GM19463 (cell line): ENCODE data around the gene VSIG2.

ENCODE experiments used
- ATAC-seq: cut with Tn5 transposase; IDR thresholded peaks from one replicate; pipeline ENCODE4 v1.9.1; 2021; ENCODE audit warnings: mild to moderate bottlenecking, moderate library complexity; ENCODE audit not compliant: unreplicated experiment

VSIG2 gene

GRCh38 chr11:124749912-124750311 lies 2.1 kb downstream of the VSIG2 start:
- ATAC-seq, result no peak

- ATAC-seq, result no peak
These were observed 3.3 kb downstream of the VSIG2 start for GRCh38 chr11:124748481-124749343.

DNA sequence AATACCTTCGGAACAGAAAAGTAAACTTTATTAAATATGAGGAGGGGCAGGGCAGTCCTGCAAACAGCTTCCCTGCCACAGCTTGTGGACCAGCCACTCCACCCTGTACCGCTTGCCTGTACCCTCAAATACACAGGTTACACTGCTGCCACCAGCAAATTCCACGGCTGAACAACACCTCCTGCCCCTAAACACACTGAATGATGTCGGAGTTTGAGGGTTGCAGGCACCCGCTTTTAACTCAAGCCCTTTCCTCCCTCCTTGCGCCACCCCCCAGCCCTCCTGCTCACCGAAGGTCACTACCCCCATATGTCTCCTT lies 4.0 kb downstream of the VSIG2 start:
- ATAC-seq, result no peak

DNA sequence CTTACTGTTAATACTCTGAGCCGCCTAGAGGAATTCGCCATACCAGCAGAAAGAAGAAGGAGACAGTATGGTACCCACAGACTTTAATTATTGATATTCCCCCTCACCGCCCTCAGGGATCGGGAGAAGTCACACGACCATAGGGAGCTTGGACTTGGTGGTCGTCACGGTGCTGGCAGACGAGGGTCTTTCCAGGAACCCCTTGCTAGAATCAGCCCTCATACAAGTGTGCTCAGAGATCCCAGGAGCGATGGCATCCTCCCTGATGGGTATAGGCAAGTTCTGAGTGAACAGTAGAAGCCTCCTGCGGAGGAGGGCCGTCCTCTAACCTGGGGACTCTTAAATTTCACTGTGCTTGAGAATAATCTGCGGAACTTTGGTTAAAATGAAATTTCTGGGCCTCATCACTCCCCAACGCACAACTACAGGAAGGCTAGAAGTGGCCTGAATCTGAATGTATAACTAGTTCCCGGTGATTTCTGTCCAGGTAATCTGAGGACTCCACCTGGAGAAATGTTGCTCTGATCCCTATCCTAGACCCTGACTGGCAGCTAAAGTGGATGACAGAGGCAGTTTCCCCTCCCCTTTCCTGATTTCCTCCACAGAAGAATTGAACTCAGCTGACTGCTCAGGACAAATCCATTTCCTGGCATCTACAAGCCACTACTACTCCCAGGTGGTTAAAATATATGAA lies 4.5 kb downstream of the VSIG2 start:
- ATAC-seq, result no peak

- peak; percentile 95 for ATAC-seq
These were observed 5.3 kb downstream of the VSIG2 start for GRCh38 chr11:124746621-124747243.

DNA sequence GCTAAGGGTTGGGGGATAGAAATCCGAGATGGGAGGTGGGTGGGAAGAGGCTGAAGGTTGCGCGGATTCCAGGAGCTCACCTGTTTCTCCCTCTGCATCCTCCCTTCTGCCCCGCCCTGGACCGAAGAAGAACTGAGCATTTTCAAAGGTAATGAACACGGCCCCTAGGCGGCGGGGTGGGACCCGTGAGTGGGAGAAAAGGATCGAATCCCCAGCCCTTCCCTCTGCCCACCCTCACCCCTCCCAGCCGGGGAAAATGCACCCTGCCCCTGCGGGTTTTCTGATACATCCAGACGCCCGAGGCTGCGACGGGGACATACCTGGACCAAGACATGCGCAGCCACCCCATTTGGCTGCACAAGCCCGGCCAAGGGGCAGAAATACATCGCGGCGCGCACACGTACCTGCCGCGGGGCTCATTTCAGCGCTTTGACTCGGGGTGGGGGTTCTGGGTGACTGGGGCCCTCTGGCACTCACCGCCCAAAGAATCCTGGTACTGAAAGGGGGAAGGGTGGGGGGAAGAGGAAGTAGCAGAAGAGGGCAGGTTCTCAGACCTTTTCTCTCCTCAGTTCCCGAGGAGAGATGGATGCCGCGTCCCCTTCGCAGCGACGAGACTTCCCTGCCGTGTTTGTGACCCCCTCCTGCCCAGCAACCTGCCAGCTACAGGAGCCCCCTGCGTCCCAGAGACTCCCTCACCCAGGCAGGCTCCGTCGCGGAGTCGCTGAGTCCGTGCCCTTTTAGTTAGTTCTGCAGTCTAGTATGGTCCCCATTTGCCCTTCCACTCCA lies 6.0 kb downstream of the VSIG2 start:
- peak; percentile 13 for ATAC-seq

DNA sequence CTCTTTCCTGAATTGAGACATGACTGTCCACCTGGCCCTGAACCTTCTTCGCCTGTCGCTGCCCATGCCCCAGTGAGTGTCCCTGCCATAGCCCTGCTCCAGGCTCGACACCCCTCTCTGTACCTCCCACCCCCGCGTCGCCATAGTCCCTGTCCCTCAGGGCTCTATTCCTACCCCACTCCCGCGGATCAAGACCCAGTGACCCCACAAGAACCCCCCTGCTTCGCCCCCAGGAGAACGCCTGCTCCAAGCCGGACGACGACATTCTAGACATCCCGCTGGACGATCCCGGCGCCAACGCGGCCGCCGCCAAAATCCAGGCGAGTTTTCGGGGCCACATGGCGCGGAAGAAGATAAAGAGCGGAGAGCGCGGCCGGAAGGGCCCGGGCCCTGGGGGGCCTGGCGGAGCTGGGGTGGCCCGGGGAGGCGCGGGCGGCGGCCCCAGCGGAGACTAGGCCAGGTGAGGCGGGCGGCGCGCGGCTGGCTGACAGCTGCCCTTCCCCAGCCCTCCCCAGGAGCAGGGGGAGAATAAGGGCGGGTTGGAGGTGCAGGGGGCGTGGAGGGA lies 6.7 kb downstream of the VSIG2 start:
- no peak for ATAC-seq

- ATAC-seq, result no peak
These were observed 9.0 kb downstream of the VSIG2 start for GRCh38 chr11:124743050-124743449.

GRCh38 chr11:124742555-124742954 lies 9.5 kb downstream of the VSIG2 start:
- no peak for ATAC-seq

DNA sequence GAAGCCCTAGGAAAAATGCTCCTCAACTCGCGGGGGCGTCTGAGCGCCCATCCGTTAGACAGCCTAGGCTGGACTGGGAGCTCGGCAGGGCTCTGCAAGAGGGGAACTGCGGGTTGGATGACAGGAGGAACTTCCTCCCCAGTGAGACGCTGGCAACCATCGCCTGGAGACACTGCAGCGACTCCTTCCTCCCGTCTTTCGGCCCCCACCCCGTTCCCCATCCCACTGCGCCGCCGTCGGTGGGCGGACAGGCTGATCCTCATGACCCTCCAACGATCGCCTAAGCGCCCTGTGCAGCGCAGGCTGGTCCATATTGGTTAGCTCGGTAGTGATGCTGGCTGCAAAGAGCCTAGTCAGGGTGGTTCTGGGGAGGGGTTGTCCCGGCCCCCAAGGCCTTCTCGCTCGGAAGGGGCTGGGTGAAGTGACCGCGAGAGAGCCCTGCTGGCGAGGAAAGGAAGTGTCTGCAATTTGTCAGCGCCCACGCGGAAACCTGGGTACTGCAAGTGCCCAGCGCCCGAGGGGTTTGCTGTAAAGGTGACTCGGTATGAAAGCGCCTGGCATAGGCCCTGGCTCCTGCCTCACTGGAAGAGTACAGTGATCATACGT lies 11.7 kb downstream of the VSIG2 start:
- peak; percentile 26 for ATAC-seq

- ATAC-seq, result peak; percentile 99
These were observed 12.4 kb downstream of the VSIG2 start, which contains the start of gene NRGN for GRCh38 chr11:124739479-124740276. TSS of gene NRGN (plus strand) at chr11:124739942. CDS start at chr11:124740085, 143 bp downstream.

GRCh38 chr11:124738713-124739478 lies 13.2 kb downstream of the VSIG2 start:
- no peak for ATAC-seq

DNA sequence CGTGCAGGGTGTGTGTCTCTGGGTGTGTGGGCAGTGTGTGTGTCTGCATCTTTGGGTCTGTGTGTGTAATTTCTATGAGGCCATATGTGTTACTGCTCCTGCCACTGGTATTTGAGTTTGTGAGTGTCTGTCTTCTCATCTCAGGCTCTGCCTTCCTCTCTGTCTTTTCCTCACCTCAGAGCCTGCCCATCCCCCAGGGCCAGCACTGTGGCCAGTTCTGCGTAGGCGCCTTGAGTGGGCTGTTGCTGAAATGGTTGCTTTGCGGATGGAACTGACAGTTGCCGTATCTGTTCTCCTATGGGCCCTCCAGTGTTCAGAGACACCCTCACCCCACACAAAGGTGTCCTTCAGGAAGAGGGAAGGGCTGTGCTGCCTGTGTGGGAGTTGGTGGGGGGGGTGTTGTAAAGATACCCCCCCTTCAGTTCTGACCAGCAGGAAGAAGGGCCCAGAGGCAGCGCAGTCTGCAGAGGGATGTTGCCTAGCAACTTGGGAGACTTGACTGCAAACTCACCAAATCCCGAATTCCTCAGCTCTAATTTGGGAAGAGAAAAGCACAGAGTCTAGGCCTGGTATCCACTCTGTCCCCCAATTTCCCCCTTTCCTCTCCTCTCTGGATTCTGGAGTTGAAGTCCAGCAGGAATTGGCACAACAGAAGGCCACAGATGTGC lies 14.3 kb downstream of the VSIG2 start:
- ATAC-seq, result no peak

DNA sequence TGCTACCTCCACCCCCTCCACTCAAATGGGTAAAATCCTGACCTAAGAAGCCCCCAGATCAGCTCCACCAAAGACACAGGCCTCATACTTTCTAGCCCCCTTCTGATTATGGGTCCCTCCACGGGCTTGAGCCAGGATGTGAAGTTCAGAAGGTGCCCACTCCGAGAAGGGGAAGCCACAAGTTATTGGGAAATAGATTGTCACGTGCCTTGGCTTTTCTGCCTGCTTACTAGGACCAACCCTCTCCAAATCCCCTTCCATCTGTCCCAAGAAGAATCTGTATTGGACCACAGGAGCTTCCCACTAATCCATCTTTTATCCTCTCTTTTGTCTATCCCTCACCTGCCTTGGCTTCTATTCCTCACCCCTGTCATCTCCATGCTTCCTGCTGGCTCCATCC lies 15.3 kb downstream of the VSIG2 start:
- ATAC-seq, result no peak

- ATAC-seq, result no peak
These were observed 19.8 kb downstream of the VSIG2 start for GRCh38 chr11:124732230-124732629.

DNA sequence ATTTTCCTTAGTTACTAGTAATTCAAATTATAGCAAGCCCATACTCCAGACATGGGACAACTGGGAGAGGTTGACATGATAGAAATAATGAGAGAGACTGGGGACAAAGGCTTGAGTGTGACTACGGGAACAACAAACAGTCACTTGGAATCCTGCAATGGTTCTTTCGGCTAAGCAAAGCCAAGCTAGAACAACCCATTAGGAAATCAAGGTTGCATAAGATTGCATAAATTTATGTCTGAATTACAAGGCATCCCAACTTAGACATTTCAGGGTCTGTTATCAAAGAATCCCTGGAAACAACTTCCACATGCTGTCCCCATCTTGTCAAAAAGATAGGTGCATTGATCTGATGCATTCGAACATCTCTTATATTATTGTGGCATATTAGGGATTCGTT lies 22.5 kb downstream of the VSIG2 start:
- ATAC-seq, result no peak

- no peak for ATAC-seq
These were observed 23.9 kb downstream of the VSIG2 start for GRCh38 chr11:124728134-124728533.

DNA sequence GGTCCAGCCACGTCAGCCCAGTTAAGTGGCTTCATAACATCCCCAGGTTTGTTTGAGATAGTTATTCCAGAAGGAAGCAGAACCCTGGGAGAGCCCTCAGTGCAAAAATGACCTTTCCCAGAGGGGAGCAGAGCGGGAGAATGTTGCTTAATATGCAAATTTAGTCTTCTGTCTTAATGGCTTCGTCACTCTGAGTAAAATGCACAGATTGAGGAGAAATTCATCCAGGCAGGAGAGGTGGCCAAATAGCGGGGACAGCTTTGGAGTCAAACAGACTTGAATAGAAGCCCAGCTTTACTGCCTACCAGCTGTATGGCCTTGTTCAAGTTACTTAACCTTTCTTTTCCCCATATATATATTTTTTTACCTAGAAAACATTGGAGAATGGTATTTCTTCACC lies 24.6 kb downstream of the VSIG2 start:
- no peak for ATAC-seq
